Measurements from ENCODE around the gene PTGES2.

DNA sequence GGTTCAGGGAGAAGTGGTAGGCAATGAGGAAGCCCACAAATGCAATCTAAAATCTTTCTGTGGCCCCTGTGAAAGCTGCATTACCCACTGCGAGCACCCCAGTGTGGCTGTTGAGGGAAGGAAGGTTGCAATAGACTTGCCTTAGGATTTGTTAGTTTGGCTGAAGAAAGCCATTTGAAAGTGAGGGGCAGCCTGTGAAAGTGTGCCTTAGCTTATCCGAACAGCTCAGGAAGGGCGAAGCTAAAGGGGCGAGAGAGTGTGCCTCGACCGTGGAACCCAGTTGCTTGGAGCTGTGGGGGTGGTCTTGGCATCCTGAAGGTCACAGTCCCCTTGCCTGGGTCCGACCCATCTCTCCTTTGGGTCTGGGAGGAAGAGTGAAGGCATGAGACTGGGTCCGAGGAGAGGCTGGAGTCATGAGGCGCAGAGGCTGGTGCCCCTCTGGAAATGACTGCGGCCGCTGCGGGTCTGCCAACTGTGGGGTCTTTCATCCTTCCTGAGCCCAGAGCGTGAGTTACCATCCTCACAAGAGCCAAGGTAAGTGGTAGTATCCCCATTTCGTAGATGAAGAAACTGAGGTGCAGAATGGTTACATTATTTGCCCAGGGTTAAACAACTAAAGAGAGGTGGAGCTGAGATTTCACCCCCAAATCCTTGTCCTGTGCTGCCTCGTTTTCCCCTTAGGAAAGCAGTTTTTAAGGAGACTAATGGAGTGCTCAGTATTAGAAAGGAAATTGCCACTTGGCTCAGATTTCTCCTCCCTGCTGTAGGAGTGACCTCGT, 35.1 kb downstream of the PTGES2 start:
- TF ChIP-seq POLR2A (IDR thresholded peaks at IDR 0.05; ENCODE audit: low read depth, low read length), result no peak
- no peak for TF ChIP-seq POLR2AphosphoS5 (IDR thresholded peaks at IDR 0.05; ENCODE audit: low read depth, low read length)
- no peak for TF ChIP-seq SPI1 (IDR thresholded peaks at IDR 0.05; ENCODE audit: low read depth, low read length)
- TF ChIP-seq TAF1 (IDR thresholded peaks at IDR 0.05; ENCODE audit: low read depth, low read length), result no peak
- TF ChIP-seq POU2F2 (IDR thresholded peaks at IDR 0.05; ENCODE audit: low read depth, low read length), result no peak
- TF ChIP-seq PAX5 (IDR thresholded peaks at IDR 0.05; ENCODE audit: insufficient read depth, low read length, severe bottlenecking), result no peak
